NCI-H2196 treated with DMSO at 0.1 percent for 48 hours (cell line): ENCODE results near the gene ACTG1.
"Not testable (repeated sequence)": the region's sequence is repeated elsewhere in the genome, so short reads cannot be mapped to it uniquely, and the experiment has no call there.

Experiments used
- DNase-seq: peaks from one replicate; lab custom pipeline; 2025; ENCODE audit not compliant: unreplicated experiment; lab: John Stamatoyannopoulos, UW

ACTG1 gene

DNA sequence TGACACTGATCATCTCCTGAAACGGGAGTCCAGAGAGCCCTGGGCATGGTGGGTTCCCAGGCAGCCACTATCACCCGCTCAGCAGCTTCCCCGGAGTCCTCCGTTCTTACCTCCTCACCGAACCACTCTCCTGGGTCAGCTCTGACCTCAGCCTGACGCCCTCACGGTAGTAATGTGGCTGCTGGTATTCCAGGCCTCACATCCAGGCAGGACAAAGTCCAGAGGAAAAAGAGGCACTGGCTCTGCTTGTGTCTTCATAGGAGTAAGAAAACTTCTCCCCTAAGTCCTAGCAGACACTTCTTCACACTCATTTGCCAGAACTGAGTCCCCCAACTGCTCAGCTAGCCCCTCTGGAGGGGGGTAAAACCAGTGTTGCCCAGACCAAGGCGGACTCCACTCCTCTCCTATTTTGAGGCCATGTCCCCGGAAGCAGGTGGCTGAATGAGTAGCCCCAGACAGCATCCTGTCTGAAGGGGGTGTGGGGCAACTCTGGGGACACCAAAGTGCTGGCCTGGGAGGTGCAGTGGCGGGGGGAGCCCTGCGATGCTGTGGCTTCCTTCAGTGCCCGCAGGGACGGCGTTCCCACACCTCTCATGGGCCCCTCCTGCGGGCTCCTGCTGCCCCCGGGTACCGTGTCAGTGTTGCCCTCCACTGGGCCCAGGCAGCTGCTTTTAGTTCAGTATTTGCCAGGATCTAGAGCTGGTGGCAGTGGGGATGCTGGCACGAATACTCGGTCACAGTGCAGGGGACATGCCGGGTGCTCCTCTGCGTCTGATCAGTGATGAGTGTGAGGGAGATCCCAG, 20.9 kb upstream of the ACTG1 start:
- no peak for DNase-seq

DNA sequence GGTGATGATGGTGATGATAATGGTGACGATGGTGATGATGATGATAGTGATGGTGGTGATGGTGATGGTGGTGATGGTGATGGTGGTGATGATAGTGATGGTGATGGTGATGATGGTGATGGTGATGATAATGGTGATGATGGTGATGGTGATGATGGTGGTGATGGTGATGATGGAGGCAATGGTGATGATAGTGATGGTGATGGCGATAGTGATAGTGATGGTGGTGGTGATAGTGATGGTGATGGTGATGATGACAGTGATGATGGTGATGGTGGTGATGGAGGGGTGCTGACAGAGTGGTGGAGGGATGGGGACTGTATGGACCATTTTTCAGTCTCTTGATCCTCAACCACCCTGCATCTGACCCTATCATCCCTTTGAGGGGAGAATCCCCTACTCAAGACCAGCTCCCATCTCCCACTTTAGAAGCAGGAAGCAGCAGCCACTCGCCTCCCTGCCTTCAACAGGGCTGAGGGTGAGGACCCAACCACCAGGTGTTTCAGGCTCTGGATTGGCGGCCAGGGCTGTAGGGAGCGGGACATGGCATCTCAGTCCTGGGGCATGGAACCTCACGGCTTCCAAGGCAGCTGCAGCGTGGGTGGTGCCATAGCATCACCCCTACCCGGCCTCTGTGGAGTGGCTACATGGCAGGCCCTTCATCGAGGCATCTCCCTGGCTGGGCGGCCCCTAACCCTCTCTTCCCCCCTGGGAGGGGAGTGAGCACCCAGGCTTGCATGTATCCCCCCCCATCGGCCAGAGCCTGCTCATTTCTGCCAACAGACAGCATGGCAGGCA, 20.1 kb upstream of the ACTG1 start:
- no peak for DNase-seq

DNA sequence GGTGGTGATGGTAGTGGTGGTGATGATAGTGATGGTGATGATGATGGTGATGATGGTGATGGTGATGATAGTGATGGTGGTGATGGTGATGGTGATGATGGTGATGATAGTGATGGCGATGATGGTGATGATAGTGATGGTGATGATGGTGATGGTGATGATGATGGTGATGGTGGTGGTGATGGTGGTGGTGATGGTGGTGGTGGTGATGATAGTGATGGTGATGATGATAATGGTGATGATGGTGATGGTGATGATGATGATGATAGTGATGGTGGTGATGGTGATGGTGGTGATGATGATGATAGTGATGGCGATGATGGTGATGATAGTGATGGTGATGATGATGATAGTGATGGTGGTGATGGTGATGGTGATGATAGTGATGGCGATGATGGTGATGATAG, 19.4 kb upstream of the ACTG1 start:
- not testable (repeated sequence) for DNase-seq

DNA sequence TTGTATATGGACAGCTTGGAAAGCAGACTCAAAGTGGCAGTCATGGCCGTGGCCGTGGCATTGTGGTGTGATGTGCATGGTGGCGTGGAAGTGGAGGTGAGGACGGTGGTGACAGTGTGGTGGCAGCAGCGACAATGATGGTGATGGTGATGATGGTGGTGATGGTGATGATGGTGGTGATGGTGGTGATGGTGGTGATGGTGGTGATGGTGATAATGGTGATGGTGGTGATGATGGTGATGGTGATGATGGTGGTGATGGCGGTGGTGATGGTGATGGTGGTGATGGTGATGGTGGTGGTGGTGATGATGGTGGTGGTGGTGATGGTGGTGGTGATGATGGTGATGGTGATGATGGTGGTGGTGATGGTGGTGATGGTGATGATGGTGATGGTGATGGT, 18.4 kb upstream of the ACTG1 start:
- DNase-seq, result not testable (repeated sequence)

GRCh38 chr17:81529437-81529803, 16.8 kb upstream of the ACTG1 start:
- DNase-seq, result no peak

DNA sequence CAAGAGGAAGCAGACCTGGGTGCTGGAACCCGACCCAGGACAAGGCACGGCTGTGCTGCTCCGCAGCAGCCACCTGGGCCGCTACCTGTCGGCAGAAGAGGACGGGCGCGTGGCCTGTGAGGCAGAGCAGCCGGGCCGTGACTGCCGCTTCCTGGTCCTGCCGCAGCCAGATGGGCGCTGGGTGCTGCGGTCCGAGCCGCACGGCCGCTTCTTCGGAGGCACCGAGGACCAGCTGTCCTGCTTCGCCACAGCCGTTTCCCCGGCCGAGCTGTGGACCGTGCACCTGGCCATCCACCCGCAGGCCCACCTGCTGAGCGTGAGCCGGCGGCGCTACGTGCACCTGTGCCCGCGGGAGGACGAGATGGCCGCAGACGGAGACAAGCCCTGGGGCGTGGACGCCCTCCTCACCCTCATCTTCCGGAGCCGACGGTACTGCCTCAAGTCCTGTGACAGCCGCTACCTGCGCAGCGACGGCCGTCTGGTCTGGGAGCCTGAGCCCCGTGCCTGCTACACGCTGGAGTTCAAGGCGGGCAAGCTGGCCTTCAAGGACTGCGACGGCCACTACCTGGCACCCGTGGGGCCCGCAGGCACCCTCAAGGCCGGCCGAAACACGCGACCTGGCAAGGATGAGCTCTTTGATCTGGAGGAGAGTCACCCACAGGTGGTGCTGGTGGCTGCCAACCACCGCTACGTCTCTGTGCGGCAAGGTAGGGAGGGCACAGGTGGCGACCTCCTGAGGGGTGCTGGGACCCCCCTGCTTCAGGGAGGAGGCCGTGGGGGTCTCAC, 16.2 kb upstream of the ACTG1 start:
- DNase-seq, result no peak

DNA sequence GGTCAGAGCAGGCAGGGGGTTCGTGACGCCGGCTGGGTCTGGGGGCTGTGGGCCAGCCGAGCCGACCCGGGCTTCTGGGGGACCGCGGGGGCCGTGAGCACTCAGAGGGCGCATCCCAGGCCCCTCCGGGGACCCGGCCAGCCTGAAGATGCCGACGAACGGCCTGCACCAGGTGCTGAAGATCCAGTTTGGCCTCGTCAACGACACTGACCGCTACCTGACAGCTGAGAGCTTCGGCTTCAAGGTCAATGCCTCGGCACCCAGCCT, 15.7 kb upstream of the ACTG1 start:
- no peak for DNase-seq

DNA sequence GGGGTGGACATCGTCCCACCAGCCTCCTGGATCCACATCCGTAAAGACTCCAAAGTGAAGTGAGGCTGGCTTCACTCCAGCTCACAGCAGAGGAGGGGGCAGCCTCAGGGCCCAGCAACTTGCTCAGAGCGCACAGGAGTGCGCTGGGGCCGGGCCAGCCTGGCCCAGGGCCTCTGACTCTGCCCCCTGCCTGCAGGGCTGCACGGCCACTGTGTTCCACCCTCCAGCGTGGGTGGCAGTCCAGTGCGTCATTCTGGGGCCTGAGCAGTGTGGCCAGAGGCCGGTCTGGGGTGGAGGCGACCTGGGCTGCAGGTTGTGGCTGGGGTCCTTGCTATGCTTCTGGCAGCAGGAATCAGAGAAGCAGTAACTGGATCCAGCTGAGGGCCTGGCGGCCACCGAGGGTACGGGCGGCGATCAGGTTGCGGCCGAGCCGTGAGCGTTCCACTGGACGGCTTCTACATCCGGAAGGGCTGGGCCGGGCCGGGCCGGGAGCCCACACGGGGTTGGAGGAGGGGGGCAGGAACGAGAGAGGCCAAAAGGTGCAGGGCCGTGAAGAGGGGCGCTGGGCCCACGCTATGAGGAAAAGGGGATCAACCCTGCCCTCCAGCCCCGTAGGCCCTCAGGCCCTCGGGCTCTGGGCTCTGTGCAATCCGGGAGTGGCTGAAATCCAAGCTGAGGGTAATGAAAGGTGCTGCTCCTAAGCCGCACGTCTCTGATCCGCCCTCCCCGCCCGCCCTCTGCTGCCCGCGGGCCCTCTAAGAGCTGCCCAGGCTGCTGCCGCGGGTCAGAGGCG, 15.2 kb upstream of the ACTG1 start, which contains the start of gene FSCN2:
TSS of gene FSCN2 (plus strand) at position 787 of the 793 bp plus-strand sequence. CDS start 155 bp downstream, outside the sequence.
- peak; percentile 89 for DNase-seq

DNA sequence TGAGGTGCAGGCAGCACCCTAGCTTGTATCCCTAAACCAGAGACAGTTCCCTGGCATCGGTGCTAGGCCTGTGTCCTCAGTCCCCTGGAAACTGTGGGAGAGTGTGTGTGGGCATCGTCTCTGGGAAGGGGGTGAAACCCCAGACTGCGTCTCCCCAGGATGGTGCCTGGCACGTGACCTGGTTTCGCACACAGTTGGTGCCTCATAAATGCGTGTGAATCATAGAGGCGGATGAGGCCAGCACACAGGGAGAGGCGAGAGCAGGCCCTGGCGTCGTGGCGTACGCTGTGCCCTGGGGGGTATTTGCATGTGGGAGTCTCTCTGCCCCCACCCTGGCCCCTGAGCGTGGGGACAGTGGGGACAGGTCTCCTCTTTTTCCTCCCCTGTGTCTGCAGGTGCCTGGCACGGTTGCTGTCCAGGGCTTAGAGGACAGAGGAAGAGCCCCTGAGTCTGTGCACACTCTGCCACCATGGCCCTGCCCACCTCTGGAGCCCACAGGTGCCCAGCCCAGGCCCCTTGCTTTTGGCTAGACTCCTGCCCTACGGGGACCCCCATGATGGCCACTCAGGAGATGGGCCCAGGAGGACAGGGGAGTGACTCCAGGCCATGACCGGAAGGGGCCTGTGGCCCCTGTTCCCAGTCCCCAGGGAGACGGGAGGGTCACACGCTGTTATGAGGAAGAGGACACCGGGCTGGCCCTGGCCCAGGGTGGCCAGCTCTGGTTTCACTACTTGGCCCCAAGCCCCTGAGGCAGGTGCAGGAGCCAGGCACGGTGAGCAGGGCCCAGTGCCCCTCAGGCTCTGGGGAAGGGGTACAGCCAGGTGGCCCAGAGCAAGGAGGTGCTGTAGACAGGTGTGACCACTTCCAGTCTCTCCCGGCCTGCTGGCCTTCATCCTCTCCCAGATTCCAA, 14.3 kb upstream of the ACTG1 start:
- DNase-seq, result peak; percentile 89

GRCh38 chr17:81524865-81525159, 12.2 kb upstream of the ACTG1 start:
- DNase-seq, result no peak

DNA sequence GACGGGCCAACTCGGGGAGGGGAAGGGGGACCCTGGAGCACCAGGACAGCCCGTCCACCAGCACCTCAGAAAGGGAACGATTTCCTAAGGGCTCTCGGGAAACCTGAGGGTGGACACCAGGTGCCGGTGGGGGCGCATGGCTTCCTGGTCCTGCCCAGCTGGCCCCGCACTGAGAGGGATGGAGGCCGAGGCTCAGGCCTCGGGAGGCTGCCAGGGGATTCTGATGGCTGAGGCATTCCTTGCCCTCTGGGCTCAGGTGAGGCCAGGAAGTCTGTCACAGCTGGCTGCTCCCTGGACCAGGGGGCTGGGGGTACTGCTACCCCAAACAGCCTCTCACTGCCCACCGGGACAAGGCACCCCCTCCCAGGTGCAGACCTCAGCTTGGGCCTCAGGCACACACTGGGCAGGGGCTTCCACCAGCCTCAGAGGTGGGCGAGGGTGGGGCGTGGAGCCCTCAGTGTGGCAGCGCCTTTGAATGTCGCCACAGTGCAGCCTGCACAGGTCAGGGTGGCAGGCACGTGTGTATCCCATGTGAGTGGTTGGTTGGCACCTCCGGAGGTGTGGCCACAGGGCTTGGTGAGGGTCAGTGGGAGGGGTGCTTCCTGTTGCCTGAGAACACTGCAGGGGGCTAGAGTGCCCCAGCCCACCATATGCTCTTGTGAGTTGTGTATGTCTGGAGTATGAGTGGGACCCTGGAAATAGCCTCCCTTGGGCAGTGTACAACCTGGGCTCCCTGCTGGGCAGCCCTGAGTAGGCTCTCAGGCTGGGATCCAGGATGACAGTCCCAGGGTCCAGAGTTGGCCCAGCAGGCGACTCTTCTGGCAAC, 11.7 kb upstream of the ACTG1 start:
- DNase-seq, result peak; percentile 83

DNA sequence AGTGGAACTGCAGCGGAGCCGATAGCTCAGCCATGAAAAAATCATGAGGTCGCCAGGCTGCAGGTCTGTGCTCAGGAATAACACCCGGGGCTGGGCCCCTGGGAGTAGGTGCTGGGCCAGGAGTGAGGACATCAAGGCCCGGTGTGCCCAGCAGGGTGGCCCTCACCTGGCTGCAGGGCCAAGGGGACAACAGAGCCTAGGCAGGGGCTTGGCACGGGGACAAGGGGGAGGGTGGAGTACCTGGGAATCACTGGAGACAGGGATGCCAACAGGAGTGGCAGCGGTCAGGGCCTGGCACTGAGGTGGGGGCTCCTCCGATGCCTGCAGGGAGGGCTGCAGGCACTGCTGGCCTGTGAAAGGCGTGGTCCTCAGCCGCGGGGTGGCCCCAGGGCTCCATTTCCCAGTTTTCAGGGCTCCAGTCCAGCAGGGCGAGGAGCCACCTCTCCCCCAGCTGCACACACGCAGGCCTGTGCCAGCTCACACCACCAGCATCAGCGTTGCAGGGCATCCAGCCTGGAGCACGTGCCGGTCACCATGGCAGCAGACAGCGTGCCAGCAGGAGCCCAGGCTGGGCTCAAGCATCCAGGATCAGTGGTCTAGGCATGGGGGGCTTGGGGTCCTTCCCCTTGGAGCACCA, 10.9 kb upstream of the ACTG1 start:
- peak; percentile 93 for DNase-seq

- no peak for DNase-seq
These were observed 10.1 kb upstream of the ACTG1 start for GRCh38 chr17:81522491-81523401.

DNA sequence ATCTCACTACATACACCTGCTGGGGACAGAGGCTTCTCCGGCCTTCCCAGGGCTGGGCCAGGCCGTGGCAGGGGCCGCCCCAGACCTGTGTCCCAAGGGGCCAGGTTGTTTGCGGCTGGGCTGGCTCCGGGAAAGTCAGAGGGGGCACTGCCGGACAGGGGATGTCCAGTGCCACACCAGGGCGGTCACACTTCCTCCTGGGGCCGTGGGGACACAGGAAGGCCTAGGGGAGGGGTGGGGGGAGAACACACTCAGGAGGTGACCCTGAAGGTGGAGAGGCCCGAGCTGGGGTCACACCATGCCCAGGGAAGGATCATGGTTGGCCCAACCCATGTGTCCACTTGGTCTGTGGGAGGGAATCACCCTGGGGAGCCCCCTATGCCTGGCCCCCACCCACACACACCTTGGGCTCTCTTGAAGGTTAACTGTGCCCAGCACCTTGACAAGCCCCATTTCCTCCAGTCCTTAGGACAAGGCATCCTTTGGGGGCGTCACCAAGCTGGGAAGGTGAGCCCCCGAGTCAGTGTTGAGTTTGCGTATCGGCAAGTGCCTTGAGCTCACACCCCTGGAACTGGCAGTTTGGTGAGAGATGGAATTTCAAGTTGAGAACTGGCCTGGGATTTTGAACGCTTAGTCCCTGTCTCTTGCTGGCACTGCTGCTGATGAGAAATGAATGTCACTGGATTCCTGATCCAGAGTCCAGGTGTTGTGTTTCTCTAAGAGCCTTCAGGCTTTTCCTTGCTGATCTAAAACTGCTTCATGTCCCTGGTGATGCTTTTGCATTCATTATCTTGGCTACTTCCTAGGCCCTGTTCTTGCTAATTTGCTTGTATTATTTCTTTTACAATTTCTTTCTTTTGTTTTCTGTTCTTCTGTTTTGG, 7.7 kb upstream of the ACTG1 start:
- no peak for DNase-seq

DNA sequence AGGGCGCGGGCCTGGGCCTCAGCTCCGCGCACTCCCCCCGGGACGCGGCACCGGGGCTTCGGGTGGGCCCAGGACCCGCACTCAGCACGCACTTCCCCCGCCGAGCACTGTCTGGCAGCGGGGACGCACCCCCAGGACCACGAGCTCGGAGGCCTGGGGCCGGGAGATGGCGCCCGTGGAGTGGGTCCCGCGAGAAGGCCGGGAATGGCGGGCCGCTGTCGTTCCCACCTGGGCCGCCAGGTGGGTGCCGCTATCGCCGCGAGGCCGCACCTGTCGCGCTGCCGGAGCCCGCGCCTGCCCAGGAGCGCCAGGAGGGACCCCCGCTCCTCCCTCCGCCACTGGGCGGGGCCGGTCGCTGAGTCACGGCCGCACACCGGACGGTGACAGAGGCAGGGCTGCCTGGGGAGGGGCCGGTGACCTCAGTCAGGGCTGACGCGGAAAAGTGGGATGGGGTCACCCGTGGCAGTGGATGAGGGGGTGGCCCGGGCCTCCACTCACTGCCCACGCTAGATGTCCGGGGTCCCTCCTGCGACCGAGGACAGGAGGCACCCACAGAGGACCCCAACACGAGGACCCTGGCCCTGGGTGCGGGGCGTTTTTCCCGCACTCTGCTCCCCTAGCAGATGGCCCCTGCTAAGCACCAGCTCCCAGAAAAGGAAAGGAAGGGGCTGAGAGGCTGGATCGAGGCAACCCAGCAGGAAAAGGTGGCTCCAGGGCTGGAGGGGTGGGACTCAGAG, 6.9 kb upstream of the ACTG1 start:
- DNase-seq, result peak; percentile 38

DNA sequence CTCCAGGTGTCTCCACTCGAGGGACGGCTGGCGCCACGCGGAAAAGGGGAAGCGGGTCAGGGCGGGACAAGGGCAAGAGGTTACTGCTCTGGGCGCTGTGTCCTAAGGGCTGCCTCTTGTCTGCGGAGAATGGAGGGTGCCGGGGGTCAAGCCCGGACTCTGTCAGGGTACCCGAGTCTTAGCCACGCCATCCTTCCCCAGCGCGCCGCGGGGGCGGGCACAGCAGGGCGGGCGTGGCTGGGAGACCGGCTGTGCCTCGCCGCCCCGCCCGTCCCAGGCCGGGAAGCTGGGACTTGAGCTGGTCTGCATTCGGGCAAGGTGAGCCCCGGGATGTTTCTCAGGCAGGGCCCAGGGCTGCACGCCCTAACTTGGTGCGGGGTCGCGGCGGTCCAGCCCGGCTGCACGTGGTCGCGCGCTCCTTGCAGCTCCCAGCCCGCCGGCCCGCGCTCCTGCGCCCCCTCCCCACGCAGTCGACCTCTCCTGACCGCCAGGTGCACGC, 6.2 kb upstream of the ACTG1 start:
- no peak for DNase-seq
